Measurements from ENCODE around the gene PDLIM7. TPM values are rescaled to one million over a fixed set of nuclear protein-coding genes. Genes with fewer than 3 reads are reported as not detected.

The PDLIM7 gene
- total and polyA plus RNA-seq, 2 of the 4 experiments (the other 2 are of a cell fraction) = 70.4 to 534 TPM

- Histone ChIP-seq H3K9me1 (ENCODE audit: insufficient read depth, low read length) (peaks cover 7% of the 10 kb centered on the region), H4K91ac (ENCODE audit: insufficient read depth, low read depth, low read length) (peak overlapping the region; percentile 99), H2BK120ac (ENCODE audit: low read depth, low read length) (peak overlapping the region; percentile 93), H2BK15ac (ENCODE audit: low read depth, low read length) (peak overlapping the region; percentile 87; the same call in 1 of the 3 replicates), H3K9me3 (ENCODE audit: control insufficient read depth, insufficient read depth, low read length) (no peaks in the 10 kb centered on the region), H4K5ac (ENCODE audit: low read depth, low read length) (peak overlapping the region; percentile 90), H3K27ac (ENCODE audit: insufficient read depth, low read length) (peak overlapping the region; percentile 100), H4K20me1 (ENCODE audit: insufficient read depth, low read length) (peaks cover 74% of the 10 kb centered on the region), H3K27me3 (ENCODE audit: control insufficient read depth, insufficient read depth, low read length) (no peaks in the 10 kb centered on the region), H3K4me2 (ENCODE audit: low read depth, low read length) (peak overlapping the region; percentile 82), H3K4me1 (ENCODE audit: control insufficient read depth, insufficient read depth, low read length) (peaks cover 31% of the 10 kb centered on the region), H2BK20ac (ENCODE audit: low read depth, low read length) (peak overlapping the region; percentile 85), H3K4me3 (ENCODE audit: insufficient read depth, low read depth, low read length) (peak overlapping the region; percentile 10; the same call in 1 of the 2 replicates), H2AK5ac (ENCODE audit: low read depth, low read length) (peak overlapping the region; percentile 100), H3K56ac (ENCODE audit: extremely low read depth, insufficient read depth, low read length) (peak overlapping the region; percentile 90), H2AFZ (replicated peaks; ENCODE audit: low read length, poor library complexity) (peak overlapping the region; percentile 70), H2AK9ac (replicated peaks; ENCODE audit: low read depth, low read length, poor library complexity) (peak overlapping the region; percentile 100), H3K4ac (ENCODE audit: low read depth, low read length) (peak overlapping the region; percentile 100), H3K79me1 (ENCODE audit: low read depth in 1 of 2, low read length in 2 of 2) (peaks cover 29 to 72% of the 10 kb centered on the region in 2 experiments), H3K14ac (replicated peaks; ENCODE audit: low read depth, low read length) (peak overlapping the region; percentile 99), H3K9ac (ENCODE audit: low read depth, low read length) (peak overlapping the region; percentile 100), H2BK5ac (ENCODE audit: low read depth, low read length, poor library complexity, severe bottlenecking) (peak overlapping the region; percentile 100), H3K36me3 (ENCODE audit: control insufficient read depth, insufficient read depth, low read length) (peaks cover 57% of the 10 kb centered on the region), H4K8ac (ENCODE audit: low read depth in 2 of 2, low read length in 2 of 2) (peak overlapping the region; percentile 96 to 97), H3K18ac (ENCODE audit: low read depth, low read length) (peak overlapping the region; percentile 87), H3K23ac (ENCODE audit: low read depth, low read length) (peak overlapping the region; percentile 100)
- dilution Hi-C loops (cut with HindIII; ENCODE audit: low sequenced_read_pairs, unreplicated experiment) (no loop called here), in situ Hi-C loops (cut with MboI; ENCODE audit: low sequenced_read_pairs) (no loop called here), intact Hi-C loops (cut with micrococcal nuclease) (no loop called here)
- peak; percentile 24 for ATAC-seq (ENCODE audit: low read depth)
- no TSS peak for BruUV-seq (replicated peaks)
- ChIA-PET POLR2A (ENCODE audit: unreplicated experiment) (interaction anchor here (0.5 to 2.1 kb wide), 9 partner anchors 11 to 941 kb away, joined by 3 to 11 read pairs (median 3); partner anchors contain the start of gene GRK6), CTCF (interaction anchor here (0.9 to 1.6 kb wide), 2 partner anchors 37 to 52 kb away, joined by 4 to 6 read pairs; no protein-coding TSS in a partner anchor)
- peak; percentile 92 for DNase-seq
- WGBS, 2 experiments (ENCODE audit: extremely low coverage in 2 of 2, insufficient read length in 1 of 2) = 0% methylated on average over 3 of the region's 11 CpGs; no CpG with 5 or more reads in 1 of the 2 experiments
- peak; percentile 89 for TF ChIP-seq FOS (IDR thresholded peaks at IDR 0.05; ENCODE audit: low read depth, low read length)
- peak; percentile 55 for TF ChIP-seq CTCF (conservative IDR thresholded peaks at IDR 0.05; ENCODE audit: low read depth, low read length)
- no peak for TF ChIP-seq POLR2A (IDR thresholded peaks at IDR 0.05; ENCODE audit: low read depth, low read length)
- TF ChIP-seq MXI1 (IDR thresholded peaks at IDR 0.05; ENCODE audit: borderline replicate concordance, low read depth, low read length) = 0 out of 2 replicates have a peak, but pooled peaks have one; percentile 48
- TF ChIP-seq SMC3 (IDR thresholded peaks at IDR 0.05; ENCODE audit: low read depth, low read length) = no peak; the same call in 1 of the 2 replicates
- TF ChIP-seq CHD1 (IDR thresholded peaks at IDR 0.05; ENCODE audit: low read depth, low read length) = no peak
- no peak for TF ChIP-seq RFX5 (IDR thresholded peaks at IDR 0.05; ENCODE audit: low read depth, low read length)
- TF ChIP-seq, protein P1, sequence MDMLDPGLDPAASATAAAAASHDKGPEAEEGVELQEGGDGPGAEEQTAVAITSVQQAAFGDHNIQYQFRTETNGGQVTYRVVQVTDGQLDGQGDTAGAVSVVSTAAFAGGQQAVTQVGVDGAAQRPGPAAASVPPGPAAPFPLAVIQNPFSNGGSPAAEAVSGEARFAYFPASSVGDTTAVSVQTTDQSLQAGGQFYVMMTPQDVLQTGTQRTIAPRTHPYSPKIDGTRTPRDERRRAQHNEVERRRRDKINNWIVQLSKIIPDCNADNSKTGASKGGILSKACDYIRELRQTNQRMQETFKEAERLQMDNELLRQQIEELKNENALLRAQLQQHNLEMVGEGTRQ (IDR thresholded peaks at IDR 0.05; ENCODE audit: low read depth, low read length) = no peak
- peak; percentile 96 for TF ChIP-seq MAZ (IDR thresholded peaks at IDR 0.05; ENCODE audit: borderline replicate concordance, low read depth, low read length)
- TF ChIP-seq, protein P2, sequence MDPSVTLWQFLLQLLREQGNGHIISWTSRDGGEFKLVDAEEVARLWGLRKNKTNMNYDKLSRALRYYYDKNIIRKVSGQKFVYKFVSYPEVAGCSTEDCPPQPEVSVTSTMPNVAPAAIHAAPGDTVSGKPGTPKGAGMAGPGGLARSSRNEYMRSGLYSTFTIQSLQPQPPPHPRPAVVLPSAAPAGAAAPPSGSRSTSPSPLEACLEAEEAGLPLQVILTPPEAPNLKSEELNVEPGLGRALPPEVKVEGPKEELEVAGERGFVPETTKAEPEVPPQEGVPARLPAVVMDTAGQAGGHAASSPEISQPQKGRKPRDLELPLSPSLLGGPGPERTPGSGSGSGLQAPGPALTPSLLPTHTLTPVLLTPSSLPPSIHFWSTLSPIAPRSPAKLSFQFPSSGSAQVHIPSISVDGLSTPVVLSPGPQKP (IDR thresholded peaks at IDR 0.05; ENCODE audit: borderline replicate concordance, low read depth, low read length) = no peak
- TF ChIP-seq RAD21 (IDR thresholded peaks at IDR 0.05; ENCODE audit: low read length) = no peak; the same call in 1 of the 2 replicates
- TF ChIP-seq NFE2L2 (IDR thresholded peaks at IDR 0.05; ENCODE audit: low read depth, low read length) = no peak
- no peak for TF ChIP-seq MAFK (IDR thresholded peaks at IDR 0.05; ENCODE audit: low read depth, low read length)
These were observed 2.8 kb downstream of the PDLIM7 start for GRCh38 chr5:177494346-177495195.

Data from IMR-90 (cell line).